GM13977 (cell line): ENCODE measurements around the gene EFS.

Experiments
- DNase-seq: peaks from one replicate; pipeline ENCODE4 v3.0.0; 2012; ENCODE audit warnings: low spot score
- in situ Hi-C: fragments of 300-500 bp; cut with MboI; formaldehyde crosslinking; loops from one replicate; pipeline ENCODE4 v1.12.0; 2022; ENCODE audit warnings: low sequenced_read_pairs, low pct_unique_long_range_greater_than_20kb, mixed read lengths, inconsistent platforms; ENCODE audit not compliant: unreplicated experiment
- TF ChIP-seq, protein P1 (sequence below): IDR thresholded peaks from 2 replicates; pipeline ENCODE4 v1.5.1; 2012; ENCODE audit warnings: mild to moderate bottlenecking, control low read depth; ENCODE audit not compliant: insufficient read depth; ENCODE audit errors: extremely low read depth, missing control alignments

The EFS gene

DNA sequence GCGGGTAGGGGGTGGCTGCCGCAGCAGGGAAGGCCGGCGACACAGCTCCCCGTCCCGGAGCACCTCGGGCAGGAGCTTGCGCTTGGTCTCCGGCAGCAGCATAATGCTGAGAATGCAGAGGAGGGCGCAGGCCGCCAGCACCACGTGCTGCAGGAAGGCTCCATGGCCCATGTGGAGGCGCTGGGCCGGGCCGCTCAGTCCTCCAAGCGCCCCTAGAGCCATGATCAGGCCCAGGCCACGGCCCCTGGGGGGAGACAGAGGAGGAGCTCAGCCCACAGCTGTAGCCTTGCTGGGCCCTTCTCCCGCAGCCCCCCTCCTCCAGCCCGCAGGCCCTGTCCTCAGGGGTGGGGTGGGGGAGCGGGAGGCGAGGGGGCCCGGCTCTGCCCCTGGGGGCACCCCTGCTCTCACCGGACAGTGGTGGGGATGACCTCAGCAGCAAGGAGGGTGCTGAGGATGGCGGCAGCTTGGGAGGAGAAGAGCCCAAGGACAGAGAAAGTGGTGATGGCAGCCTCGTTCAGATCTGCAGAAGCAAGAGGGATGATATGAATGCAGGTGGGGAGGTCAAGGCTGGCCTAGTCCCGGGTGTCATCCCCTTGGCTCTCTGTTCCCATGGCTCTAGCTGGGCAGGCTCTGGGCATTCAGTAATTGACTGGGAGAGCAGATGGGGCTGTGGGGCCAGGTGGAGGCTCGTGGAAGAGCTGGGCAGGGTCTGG lies 18.1 kb downstream of the EFS start:
- in situ Hi-C loops: no loop called here
- DNase-seq: peak; percentile 15
- TF ChIP-seq, protein P1, sequence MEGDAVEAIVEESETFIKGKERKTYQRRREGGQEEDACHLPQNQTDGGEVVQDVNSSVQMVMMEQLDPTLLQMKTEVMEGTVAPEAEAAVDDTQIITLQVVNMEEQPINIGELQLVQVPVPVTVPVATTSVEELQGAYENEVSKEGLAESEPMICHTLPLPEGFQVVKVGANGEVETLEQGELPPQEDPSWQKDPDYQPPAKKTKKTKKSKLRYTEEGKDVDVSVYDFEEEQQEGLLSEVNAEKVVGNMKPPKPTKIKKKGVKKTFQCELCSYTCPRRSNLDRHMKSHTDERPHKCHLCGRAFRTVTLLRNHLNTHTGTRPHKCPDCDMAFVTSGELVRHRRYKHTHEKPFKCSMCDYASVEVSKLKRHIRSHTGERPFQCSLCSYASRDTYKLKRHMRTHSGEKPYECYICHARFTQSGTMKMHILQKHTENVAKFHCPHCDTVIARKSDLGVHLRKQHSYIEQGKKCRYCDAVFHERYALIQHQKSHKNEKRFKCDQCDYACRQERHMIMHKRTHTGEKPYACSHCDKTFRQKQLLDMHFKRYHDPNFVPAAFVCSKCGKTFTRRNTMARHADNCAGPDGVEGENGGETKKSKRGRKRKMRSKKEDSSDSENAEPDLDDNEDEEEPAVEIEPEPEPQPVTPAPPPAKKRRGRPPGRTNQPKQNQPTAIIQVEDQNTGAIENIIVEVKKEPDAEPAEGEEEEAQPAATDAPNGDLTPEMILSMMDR: no peak

DNA sequence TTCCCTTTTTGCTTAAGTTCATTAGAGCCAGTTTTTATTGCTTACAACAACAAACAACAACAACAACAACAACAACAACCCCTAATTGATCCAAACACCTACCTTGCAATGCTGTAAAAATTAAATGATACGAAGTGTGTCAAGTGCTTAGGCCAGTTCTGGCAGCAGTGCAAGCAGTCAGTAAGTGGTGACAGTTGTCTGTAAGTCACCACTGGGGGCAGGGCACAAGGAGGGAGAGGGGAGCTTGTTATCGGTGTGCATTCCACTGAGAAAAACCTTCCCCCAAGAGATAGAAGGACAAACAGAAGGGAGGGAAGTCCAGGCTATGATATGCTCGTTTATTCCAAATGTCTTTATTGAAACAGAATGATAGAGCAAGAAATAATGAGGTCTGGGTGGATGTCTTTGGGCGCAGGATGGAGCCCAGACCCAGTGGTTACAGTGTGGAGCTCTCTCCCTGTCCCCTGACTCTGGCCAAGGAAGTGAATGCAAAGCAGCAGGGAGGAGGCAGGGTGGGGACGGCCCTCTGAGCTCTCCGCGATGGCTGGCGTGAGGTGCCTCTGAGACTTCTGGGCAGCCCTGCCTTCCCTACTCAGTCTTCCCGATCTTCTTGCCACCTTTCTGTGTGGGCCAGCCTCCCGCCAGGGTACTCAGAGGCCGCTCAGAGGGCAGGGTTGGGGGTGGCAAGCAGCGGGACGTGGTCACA lies 18.8 kb downstream of the EFS start:
- in situ Hi-C loops: no loop called here
- DNase-seq: no peak
- TF ChIP-seq, protein P1: no peak

DNA sequence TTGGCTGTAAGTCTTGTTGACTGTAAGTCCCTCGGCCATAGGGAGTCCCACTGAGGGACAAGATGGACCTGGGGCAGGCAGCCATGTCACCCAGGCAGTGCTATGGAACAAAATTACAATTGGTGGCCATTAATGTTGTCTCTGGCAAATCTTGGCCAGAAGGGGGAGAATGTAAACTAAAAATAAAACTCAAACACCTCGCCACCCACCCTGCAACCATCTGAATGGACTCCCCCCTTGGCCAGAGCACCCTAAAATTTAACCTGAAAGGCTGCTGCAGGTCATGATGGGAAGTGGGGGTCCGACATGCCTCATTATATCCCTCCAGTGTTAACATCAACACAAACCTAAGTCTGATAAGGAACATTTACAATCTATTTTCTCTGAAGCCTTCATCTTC lies 20.5 kb downstream of the EFS start:
- TF ChIP-seq, protein P1: no peak
- in situ Hi-C loops: no loop called here
- DNase-seq: no peak

DNA sequence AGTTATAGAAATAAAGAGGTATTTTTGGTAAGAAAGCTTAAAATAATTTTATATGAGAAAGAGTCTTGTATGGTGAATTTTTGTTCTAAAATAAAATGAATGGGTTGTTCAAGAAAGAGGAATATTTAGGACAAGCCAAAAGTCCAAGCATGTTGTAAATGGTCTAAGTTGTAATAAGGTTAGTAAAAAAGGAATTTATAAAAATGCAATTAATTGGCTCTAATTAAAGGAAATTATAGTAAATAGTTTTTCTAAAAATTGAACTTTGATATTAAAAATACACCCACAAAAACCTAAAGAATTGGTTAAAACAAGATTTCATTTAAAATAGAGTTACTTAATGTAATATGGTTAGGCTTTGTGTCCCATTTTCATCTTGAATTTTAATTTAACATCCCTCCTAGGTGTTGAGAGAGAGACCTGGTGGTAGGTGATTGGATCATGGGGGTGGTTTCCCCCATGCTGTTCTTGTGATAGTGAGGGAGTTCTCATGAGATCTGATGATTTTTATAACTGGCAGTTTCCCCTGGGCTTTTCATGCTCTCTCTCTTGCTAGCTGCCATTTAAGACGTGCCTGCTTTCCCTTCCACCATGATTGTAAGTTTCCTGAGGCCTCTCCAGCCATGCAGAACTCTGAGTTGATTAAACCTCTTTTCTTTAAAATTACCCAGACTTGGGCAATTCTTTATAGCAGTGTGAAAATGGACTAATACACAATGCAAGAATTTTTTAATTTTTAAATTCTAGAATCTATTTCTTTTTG lies 25.3 kb downstream of the EFS start:
- no peak for DNase-seq
- TF ChIP-seq, protein P1: no peak
- in situ Hi-C loops: no loop called here

DNA sequence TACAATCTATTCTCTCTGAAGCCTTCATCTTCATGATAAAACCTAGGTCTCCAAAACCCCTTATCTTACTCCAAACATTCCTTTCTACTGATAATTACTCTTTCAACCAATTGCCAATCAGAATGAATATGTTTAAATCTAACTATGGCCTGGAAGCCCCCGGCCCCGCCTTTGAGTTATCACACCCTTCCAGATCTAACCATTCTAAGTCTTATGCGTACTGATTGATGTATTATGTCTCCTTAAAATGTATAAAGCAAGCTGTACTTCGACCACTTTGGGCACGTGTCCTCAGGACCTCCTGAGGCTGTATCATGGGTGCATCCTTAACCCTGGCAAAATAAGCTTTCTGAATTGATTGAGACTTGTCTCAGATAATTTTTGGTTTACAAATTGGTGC lies 29.3 kb downstream of the EFS start:
- TF ChIP-seq, protein P1: no peak
- in situ Hi-C loops: no loop called here
- no peak for DNase-seq

DNA sequence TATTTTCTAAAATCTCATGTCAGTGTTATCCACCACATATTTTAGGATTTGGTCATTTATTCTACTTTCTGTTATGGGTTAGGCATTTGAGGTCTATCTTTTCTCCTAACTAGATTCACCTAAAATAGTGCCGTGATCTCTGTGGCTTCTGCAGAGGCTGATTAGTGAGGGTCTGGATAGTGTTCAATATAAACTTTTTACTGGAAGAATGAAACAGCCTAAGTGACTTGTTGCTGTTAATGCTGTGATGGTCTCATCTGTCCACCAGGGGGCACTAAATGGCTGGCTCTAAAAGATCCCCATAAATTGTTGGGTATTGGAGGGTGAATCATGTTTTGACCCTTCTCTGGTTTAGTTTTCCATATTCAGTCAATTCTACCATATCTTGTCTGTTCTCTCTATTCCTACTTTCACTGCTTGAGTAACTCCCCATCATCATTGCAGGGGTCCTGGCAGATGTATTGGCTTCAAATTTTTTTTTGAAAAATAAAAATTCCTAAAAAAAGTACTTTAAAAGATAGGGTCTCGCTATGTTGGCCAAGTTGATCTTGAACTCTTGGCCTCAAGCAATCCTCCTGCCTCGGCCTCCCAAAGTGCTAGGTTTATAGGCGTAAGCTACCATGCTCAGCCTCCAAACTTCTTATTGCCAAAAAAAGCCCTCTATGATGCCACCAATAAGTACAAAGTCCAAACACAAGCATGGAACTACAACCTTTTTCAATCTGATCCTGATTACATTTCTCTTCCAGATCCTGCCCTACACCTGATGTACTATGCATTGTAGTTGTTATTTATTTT lies 36.8 kb downstream of the EFS start:
- DNase-seq: peak; percentile 86
- in situ Hi-C loops: no loop called here
- TF ChIP-seq, protein P1: peak; percentile 88
